SU-DHL-6 (cell line): ENCODE measurements around the gene PLEKHG3.

ENCODE experiments used
- CTCF ChIP-seq: fragments of 200-600 bp; sonication (generic); IDR thresholded peaks from one replicate; pipeline ENCODE4 v1.5.1; 2017; ENCODE audit warnings: antibody characterized with exemption, mild to moderate bottlenecking, low read length, moderate library complexity; ENCODE audit not compliant: insufficient read depth, poor library complexity, severe bottlenecking
- EZH2phosphoT487 ChIP-seq: fragments of 200-600 bp; sonication (generic), shearing (Covaris generic); conservative IDR thresholded peaks from 2 replicates; pipeline ENCODE4 v1.6.1; 2018; ENCODE audit warnings: mild to moderate bottlenecking, antibody characterized with exemption, low read length, moderate library complexity, mixed read lengths

- no peak for TF ChIP-seq CTCF
- TF ChIP-seq EZH2phosphoT487, result no peak
Observed at GRCh38 chr14:64745511-64746091, 41.4 kb downstream of the PLEKHG3 start.
